ENCODE measurements around the gene MRPS10. TPM values are rescaled to one million over a fixed set of nuclear protein-coding genes. Genes with fewer than 3 reads are reported as not detected.

Gene MRPS10
- total RNA-seq, 1 donor from 2014 or later = 22.5 TPM

DNA sequence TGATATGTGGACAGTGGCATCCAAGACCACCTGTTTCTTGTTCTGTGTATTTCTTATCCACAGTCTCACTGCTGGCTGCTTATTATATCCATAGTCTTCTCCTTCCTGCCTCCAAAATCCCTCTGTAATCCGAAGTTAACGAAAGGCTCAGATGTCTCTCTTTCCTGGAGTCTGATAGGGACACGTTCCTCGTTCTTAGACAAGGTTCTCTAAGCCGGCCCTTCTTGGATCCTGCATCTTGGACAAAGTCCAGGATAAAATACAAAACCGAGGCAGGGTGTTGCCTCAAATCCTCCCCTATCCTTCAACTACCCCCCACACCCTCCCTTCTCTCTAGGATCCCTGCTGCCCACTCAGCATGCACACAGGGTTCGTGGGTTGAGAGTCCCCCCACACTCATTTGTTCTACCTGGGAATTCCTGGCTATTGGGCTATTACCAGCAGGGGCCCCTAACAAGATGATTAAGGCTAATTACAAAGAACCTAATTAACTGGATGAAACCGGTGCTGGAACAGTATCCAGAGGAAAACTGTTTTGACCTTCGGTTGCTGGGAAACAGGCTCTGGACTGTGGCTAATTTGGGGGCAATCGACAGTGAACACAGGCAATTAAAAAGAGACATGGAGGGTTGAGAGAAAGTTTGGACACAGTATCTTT, 32.7 kb upstream of the MRPS10 start:
- TF ChIP-seq, protein P1, sequence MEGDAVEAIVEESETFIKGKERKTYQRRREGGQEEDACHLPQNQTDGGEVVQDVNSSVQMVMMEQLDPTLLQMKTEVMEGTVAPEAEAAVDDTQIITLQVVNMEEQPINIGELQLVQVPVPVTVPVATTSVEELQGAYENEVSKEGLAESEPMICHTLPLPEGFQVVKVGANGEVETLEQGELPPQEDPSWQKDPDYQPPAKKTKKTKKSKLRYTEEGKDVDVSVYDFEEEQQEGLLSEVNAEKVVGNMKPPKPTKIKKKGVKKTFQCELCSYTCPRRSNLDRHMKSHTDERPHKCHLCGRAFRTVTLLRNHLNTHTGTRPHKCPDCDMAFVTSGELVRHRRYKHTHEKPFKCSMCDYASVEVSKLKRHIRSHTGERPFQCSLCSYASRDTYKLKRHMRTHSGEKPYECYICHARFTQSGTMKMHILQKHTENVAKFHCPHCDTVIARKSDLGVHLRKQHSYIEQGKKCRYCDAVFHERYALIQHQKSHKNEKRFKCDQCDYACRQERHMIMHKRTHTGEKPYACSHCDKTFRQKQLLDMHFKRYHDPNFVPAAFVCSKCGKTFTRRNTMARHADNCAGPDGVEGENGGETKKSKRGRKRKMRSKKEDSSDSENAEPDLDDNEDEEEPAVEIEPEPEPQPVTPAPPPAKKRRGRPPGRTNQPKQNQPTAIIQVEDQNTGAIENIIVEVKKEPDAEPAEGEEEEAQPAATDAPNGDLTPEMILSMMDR (IDR thresholded peaks at IDR 0.05; ENCODE audit: unreplicated experiment) = no peak
- no peaks in the 10 kb centered on the region for H3K9me3 Mint-ChIP-seq (ENCODE audit: low read depth)
- peaks cover 5% of the 10 kb centered on the region for H3K36me3 Mint-ChIP-seq (ENCODE audit: insufficient read depth)
- no peak for DNase-seq (ENCODE audit: low spot score, unreplicated experiment)
- no peaks in the 10 kb centered on the region for H3K27me3 Mint-ChIP-seq
- no peak overlapping the region for H3K27ac Mint-ChIP-seq
- no peaks in the 10 kb centered on the region for H3K4me1 Mint-ChIP-seq (ENCODE audit: low read depth)
- H3K4me3 Mint-ChIP-seq (ENCODE audit: low read depth) = no peak overlapping the region

DNA sequence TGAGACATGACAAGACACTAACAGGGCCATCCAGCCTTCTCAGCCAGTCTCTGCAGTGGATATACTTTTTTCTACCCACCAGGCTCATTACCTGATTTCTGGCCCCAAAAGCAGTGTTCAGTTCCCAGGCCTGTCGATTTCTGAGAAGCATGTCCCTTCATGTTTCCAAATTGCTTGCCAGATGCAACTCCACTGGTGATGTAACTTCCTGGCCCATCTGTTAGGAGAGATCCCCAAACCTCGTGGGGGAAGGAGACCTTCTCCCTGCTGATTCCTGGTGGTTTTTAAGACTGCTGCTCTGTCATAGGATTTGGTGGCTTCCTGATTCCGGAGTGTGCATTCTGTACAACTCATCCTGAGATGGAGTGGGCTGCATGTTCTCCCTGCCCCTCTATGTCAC, 31.6 kb upstream of the MRPS10 start:
- DNase-seq (ENCODE audit: low spot score, unreplicated experiment) = no peak
- no peak overlapping the region for H3K27ac Mint-ChIP-seq
- H3K36me3 Mint-ChIP-seq (ENCODE audit: insufficient read depth) = peaks cover 3% of the 10 kb centered on the region
- H3K4me3 Mint-ChIP-seq (ENCODE audit: low read depth) = no peak overlapping the region
- no peaks in the 10 kb centered on the region for H3K9me3 Mint-ChIP-seq (ENCODE audit: low read depth)
- TF ChIP-seq, protein P1 (IDR thresholded peaks at IDR 0.05; ENCODE audit: unreplicated experiment) = no peak
- H3K27me3 Mint-ChIP-seq = no peaks in the 10 kb centered on the region
- no peaks in the 10 kb centered on the region for H3K4me1 Mint-ChIP-seq (ENCODE audit: low read depth)

DNA sequence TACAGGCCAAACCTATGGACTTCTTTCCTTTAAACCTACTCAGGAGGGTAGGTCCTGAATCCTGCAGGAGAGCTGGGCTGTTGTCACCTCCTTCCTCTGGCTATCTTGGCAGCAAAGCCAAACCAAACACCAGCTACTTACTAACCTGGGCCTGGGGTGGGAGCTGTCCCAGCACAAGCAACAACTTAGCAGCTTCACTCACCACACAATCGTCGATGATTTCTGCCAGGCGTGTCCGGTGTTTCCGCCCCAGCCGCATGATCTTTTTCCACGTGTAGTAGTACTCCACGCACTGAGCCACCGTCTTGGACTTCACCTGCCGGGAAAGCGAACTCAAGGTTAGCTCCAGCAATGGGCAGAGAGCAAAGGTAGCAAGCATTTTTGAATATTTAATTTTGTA, 25.4 kb upstream of the MRPS10 start:
- Mint-ChIP-seq H3K4me3 (ENCODE audit: low read depth) (no peak overlapping the region), H3K27ac (no peak overlapping the region), H3K27me3 (no peaks in the 10 kb centered on the region), H3K4me1 (ENCODE audit: low read depth) (no peaks in the 10 kb centered on the region), H3K36me3 (ENCODE audit: insufficient read depth) (peaks cover 4% of the 10 kb centered on the region), H3K9me3 (ENCODE audit: low read depth) (no peaks in the 10 kb centered on the region)
- TF ChIP-seq, protein P1 (IDR thresholded peaks at IDR 0.05; ENCODE audit: unreplicated experiment) = no peak
- DNase-seq (ENCODE audit: low spot score, unreplicated experiment) = no peak

DNA sequence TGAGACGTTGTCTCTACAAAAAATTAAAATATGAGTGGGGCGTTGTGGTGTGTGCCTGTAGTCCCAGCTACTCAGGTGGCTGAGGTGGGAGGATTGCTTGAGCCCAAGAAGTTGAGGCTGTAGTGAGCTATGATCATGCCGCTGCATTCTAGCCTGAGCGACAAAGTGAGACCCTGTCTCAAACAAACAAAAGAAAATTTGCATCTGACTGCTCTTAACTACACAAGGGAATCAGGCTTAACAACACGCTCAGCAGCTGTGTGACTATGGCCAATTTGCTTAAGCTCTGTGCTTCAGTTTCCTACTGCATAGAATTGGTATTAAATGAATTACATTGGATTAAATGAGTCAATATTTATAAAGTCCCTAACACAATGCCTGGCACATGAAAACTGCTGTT, 24.3 kb upstream of the MRPS10 start:
- Mint-ChIP-seq H3K9me3 (ENCODE audit: low read depth) (no peaks in the 10 kb centered on the region), H3K27me3 (no peaks in the 10 kb centered on the region), H3K36me3 (ENCODE audit: insufficient read depth) (peaks cover 4% of the 10 kb centered on the region), H3K27ac (no peak overlapping the region), H3K4me3 (ENCODE audit: low read depth) (no peak overlapping the region), H3K4me1 (ENCODE audit: low read depth) (no peaks in the 10 kb centered on the region)
- no peak for DNase-seq (ENCODE audit: low spot score, unreplicated experiment)
- TF ChIP-seq, protein P1 (IDR thresholded peaks at IDR 0.05; ENCODE audit: unreplicated experiment) = no peak

DNA sequence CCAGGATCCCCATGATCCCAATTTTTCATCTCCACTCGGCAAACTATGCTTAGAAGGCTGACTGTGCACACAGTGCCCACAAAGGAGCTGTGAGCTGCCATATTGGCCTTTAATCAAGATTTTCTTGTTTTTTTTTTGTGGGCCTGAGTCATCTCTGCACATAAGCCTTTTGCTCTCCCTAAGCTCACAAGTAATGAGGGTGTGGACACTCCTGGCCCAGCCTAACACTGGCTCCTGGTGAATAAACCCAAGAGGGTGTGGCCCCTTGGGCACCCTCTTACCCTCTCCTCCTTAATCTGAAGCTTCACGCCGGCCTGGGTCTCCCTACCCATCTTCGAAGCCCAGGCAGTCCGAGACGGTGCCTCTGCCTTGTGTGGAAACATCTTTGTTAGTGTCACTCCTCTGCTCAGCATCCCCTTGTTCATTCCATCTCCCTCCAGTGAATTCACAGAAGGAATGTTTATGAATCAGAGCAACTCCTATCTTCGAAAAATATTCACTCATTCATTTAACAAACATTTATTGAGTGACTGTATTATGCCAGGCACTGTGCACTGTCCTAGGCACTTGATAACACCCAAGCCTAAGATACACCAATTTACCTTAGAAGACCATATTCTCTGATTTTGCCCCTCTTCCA, 22.2 kb upstream of the MRPS10 start:
- DNase-seq (ENCODE audit: low spot score, unreplicated experiment) = no peak
- TF ChIP-seq, protein P1 (IDR thresholded peaks at IDR 0.05; ENCODE audit: unreplicated experiment) = no peak
- no peaks in the 10 kb centered on the region for H3K9me3 Mint-ChIP-seq (ENCODE audit: low read depth)
- no peaks in the 10 kb centered on the region for H3K4me1 Mint-ChIP-seq (ENCODE audit: low read depth)
- no peaks in the 10 kb centered on the region for H3K27me3 Mint-ChIP-seq
- peaks cover 3% of the 10 kb centered on the region for H3K36me3 Mint-ChIP-seq (ENCODE audit: insufficient read depth)
- peak overlapping the region; percentile 51 for H3K27ac Mint-ChIP-seq
- no peak overlapping the region for H3K4me3 Mint-ChIP-seq (ENCODE audit: low read depth)
